Endothelial cell of umbilical vein (primary cell): ENCODE data around the gene CNTLN. TPM values are rescaled to one million over a fixed set of nuclear protein-coding genes. Genes with fewer than 3 reads are reported as not detected.

Experiments
- BruUV-seq: library from RNA; stranded (reverse); fragments of 400-500 nt; replicated peaks from 2 replicates; lab custom pipeline; 2021; lab: Mats Ljungman, UMichigan
- CTCF ChIA-PET: fragments of 300-600, 350-600 bp; sonication (Branson Sonifier 250); formaldehyde crosslinking; loops from one replicate; lab custom pipeline; 2021; ENCODE audit warnings: antibody characterized with exemption, inconsistent platforms; lab: Charles Lee
- POLR2A ChIA-PET: fragments of 300-600, 350-600 bp; sonication (Branson Sonifier 250); formaldehyde crosslinking; loops from one replicate; lab custom pipeline; 2021; ENCODE audit warnings: antibody characterized with exemption, inconsistent platforms; lab: Charles Lee
- DNase-seq: peaks from one replicate; pipeline ENCODE4 v3.0.0-alpha.2; 2011; ENCODE audit warnings: low read depth, low spot score
- FAIRE-seq: peaks from 2 replicates; lab custom pipeline; 2011; peaks lifted over from hg19 to GRCh38; lab: Jason Lieb, UNC
- H2AFZ ChIP-seq: 2 replicates; pipeline ENCODE4 v1.6.0; 2012; ENCODE audit warnings: low read depth, low read length, control low read depth, inconsistent platforms
- H3K27ac ChIP-seq: 2 replicates; pipeline ENCODE4 v1.5.1; 2011; ENCODE audit warnings: low read depth, mild to moderate bottlenecking, control low read depth, low read length, moderate library complexity; ENCODE audit not compliant: insufficient read depth
- H3K27me3 ChIP-seq, 2 experiments: 2 replicates each; pipeline versions ENCODE4 v1.6.0 to v1.6.1; 2011; ENCODE audit warnings: low read length in 2 of 2, mixed read lengths in 1 of 2; ENCODE audit not compliant: control insufficient read depth in 2 of 2, insufficient read depth in 2 of 2
- H3K36me3 ChIP-seq, 2 experiments: 2 replicates in 1 of 2; 3 replicates in 1 of 2; pipeline ENCODE4 v1.5.1; 2011; ENCODE audit warnings: low read length in 2 of 2, mild to moderate bottlenecking in 1 of 2, moderate library complexity in 1 of 2; ENCODE audit not compliant: control insufficient read depth in 2 of 2, insufficient read depth in 2 of 2; ENCODE audit errors: extremely low read depth in 1 of 2
- H3K4me1 ChIP-seq: 3 replicates; pipeline ENCODE4 v1.5.1; 2011; ENCODE audit warnings: mild to moderate bottlenecking, low read length; ENCODE audit not compliant: control insufficient read depth, insufficient read depth; ENCODE audit errors: extremely low read depth
- H3K4me2 ChIP-seq: 2 replicates; pipeline ENCODE4 v1.6.1; 2011; ENCODE audit warnings: low read length, control low read depth, mixed read lengths; ENCODE audit not compliant: insufficient read depth
- H3K4me3 ChIP-seq, 3 experiments: fragments of 200-600 bp in 1 of 3; sonication (generic), shearing (Covaris generic) in 1 of 3; replicated peaks in 1 of 3; 2 replicates each; pipeline ENCODE4 v1.5.1; 2011 to 2016; ENCODE audit warnings: control low read depth in 3 of 3, low read length in 3 of 3, mild to moderate bottlenecking in 2 of 3, inconsistent platforms in 1 of 3, low read depth in 1 of 3, moderate library complexity in 1 of 3; ENCODE audit not compliant: insufficient read depth in 1 of 3
- H3K79me2 ChIP-seq: 2 replicates; pipeline ENCODE4 v1.6.0; 2012; ENCODE audit warnings: low read length, inconsistent platforms; ENCODE audit not compliant: control insufficient read depth, insufficient read depth
- H3K9ac ChIP-seq: replicated peaks from 2 replicates; pipeline ENCODE3; 2011; ENCODE audit warnings: low read length, control low read depth; ENCODE audit not compliant: insufficient read depth; ENCODE audit errors: extremely low read depth
- H3K9me1 ChIP-seq: replicated peaks from 3 replicates; pipeline ENCODE4 v1.6.0; 2011; ENCODE audit warnings: mild to moderate bottlenecking, low read length; ENCODE audit not compliant: control insufficient read depth, insufficient read depth; ENCODE audit errors: extremely low read depth
- H3K9me3 ChIP-seq: replicated peaks from 2 replicates; pipeline ENCODE4 v1.5.1; 2012; ENCODE audit warnings: low read length, inconsistent platforms; ENCODE audit not compliant: control insufficient read depth, insufficient read depth
- H4K20me1 ChIP-seq: replicated peaks from 2 replicates; pipeline ENCODE3; 2011; ENCODE audit warnings: mild to moderate bottlenecking, low read length; ENCODE audit not compliant: control insufficient read depth, insufficient read depth; ENCODE audit errors: extremely low read depth
- GATA2 ChIP-seq: IDR thresholded peaks from 2 replicates; pipeline ENCODE4 v1.7.0; 2011; ENCODE audit warnings: low read depth, mild to moderate bottlenecking, moderate library complexity, mixed read lengths, low read length; ENCODE audit not compliant: insufficient read length, insufficient read depth
- JUN ChIP-seq: IDR thresholded peaks from 2 replicates; pipeline ENCODE4 v1.6.1; 2011; ENCODE audit warnings: borderline replicate concordance, low read depth; ENCODE audit not compliant: insufficient read length, insufficient read depth
- MAX ChIP-seq: IDR thresholded peaks from 2 replicates; pipeline ENCODE4 v1.6.1; 2011; ENCODE audit not compliant: insufficient read depth, insufficient read length
- MYC ChIP-seq: IDR thresholded peaks from one replicate; pipeline ENCODE4 v1.6.1; 2011; ENCODE audit warnings: mild to moderate bottlenecking, low read depth, low read length
- POLR2AphosphoS5 ChIP-seq: IDR thresholded peaks from 2 replicates; pipeline ENCODE4 v1.6.1; 2012; ENCODE audit warnings: low read depth, mild to moderate bottlenecking, control low read depth, low read length, moderate library complexity; ENCODE audit not compliant: insufficient read depth
- dilution Hi-C: fragments of 300-500 bp; cut with MboI; formaldehyde crosslinking; loops from one replicate; pipeline ENCODE4 v1.15.0; 2019; ENCODE audit warnings: low sequenced_read_pairs; ENCODE audit not compliant: extremely low pct_ligation_motif_present
- intact Hi-C: fragments of 100-400 bp; cut with micrococcal nuclease; formaldehyde crosslinking; loops from one replicate; pipeline ENCODE4 v1.10.0; 2022
- polyA plus RNA-seq, 4 experiments: library from polyadenylated mRNA; depleted of rRNA in 3 of 4; stranded (reverse) in 3 of 4; unstranded in 1 of 4; fragments of >200 nt; gene quantifications; 2 replicates each; pipeline versions ENCODE4 v1.2.1 to v1.2.3, GENCODE V29; 2011 to 2012; ENCODE audit warnings: missing spikeins in 1 of 4
- total RNA-seq: library from RNA; stranded (reverse); gene quantifications from 2 replicates; pipeline ENCODE4 v1.2.3, GENCODE V29; 2021
- TF ChIP-seq, protein P1 (sequence below), 2 donors: IDR thresholded peaks; 1 replicate in 1 of 2; 2 replicates in 1 of 2; pipeline ENCODE4 v1.5.1; 2011; ENCODE audit warnings: low read length in 2 of 2, mild to moderate bottlenecking in 2 of 2, moderate library complexity in 2 of 2, control low read depth in 1 of 2, inconsistent platforms in 1 of 2, low read depth in 1 of 2; ENCODE audit not compliant: insufficient read depth in 1 of 2; ENCODE audit errors: extremely low read depth in 1 of 2

The CNTLN gene
- total and polyA plus RNA-seq, 2 donors (not counting 3 experiments of a cell fraction or from before 2014, with no cell fraction given): 3.5 to 15.8 TPM

DNA sequence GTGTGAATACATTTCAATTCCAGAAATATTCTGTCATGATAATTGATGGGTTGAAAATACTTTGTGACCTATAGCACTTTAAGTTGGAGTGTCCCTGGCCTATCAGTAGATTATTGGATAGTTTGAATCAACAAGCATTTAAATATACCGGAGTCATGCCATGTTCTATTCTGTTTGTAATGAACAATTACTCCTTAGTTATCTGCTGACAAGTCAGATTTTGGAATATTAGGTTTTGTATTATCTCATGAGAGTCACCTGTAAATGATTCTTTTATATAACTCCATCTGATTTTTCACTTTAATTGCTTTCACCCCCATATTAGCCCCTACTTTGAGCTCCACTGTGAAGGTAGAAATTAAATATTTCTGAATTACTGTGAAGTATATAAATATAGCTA, 351.6 kb downstream of the CNTLN start:
- ChIA-PET POLR2A (no interaction called here), CTCF (no interaction called here)
- H3K9me3 ChIP-seq: no peaks in the 10 kb centered on the region
- H3K4me2 ChIP-seq: no peak overlapping the region
- H3K79me2 ChIP-seq: no peaks in the 10 kb centered on the region
- FAIRE-seq (no peak), DNase-seq (no peak)
- H3K36me3 ChIP-seq: no peaks in the 10 kb centered on the region
- intact Hi-C loops: no loop called here
- no peak for TF ChIP-seq JUN
- TF ChIP-seq, protein P1, sequence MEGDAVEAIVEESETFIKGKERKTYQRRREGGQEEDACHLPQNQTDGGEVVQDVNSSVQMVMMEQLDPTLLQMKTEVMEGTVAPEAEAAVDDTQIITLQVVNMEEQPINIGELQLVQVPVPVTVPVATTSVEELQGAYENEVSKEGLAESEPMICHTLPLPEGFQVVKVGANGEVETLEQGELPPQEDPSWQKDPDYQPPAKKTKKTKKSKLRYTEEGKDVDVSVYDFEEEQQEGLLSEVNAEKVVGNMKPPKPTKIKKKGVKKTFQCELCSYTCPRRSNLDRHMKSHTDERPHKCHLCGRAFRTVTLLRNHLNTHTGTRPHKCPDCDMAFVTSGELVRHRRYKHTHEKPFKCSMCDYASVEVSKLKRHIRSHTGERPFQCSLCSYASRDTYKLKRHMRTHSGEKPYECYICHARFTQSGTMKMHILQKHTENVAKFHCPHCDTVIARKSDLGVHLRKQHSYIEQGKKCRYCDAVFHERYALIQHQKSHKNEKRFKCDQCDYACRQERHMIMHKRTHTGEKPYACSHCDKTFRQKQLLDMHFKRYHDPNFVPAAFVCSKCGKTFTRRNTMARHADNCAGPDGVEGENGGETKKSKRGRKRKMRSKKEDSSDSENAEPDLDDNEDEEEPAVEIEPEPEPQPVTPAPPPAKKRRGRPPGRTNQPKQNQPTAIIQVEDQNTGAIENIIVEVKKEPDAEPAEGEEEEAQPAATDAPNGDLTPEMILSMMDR (IDR thresholded peaks at IDR 0.05; ENCODE audit: extremely low read depth in 1 of 2, insufficient read depth in 1 of 2, low read depth in 1 of 2, low read length in 2 of 2): no peak
- TF ChIP-seq MYC: no peak
- TF ChIP-seq MAX: no peak
- no peak for TF ChIP-seq POLR2AphosphoS5
- TF ChIP-seq GATA2: no peak
- H3K4me3 ChIP-seq: no peak overlapping the region
- H3K4me1 ChIP-seq: no peaks in the 10 kb centered on the region
- dilution Hi-C loops: no loop called here
- no peaks in the 10 kb centered on the region for H3K9me1 ChIP-seq
- no peak overlapping the region for H2AFZ ChIP-seq
- H3K9ac ChIP-seq: no peak overlapping the region
- H3K27me3 ChIP-seq: no peaks in the 10 kb centered on the region
- BruUV-seq: no TSS peak
- H4K20me1 ChIP-seq: no peaks in the 10 kb centered on the region
- H3K27ac ChIP-seq: no peak overlapping the region
